OCI-LY3 (cell line): Measurements from ENCODE around the gene OTOS.

ENCODE experiments used
- CTCF ChIP-seq: fragments of 200-600, 300-600 bp; sonication (generic); IDR thresholded peaks from 2 replicates; pipeline ENCODE4 v1.5.1; 2014; ENCODE audit warnings: antibody characterized with exemption, low read length, low read depth
- EZH2phosphoT487 ChIP-seq: fragments of 200-600 bp; shearing (Covaris generic); IDR thresholded peaks from 2 replicates; pipeline ENCODE4 v1.6.1; 2018; ENCODE audit warnings: antibody characterized with exemption, mixed run types, low read depth

- TF ChIP-seq CTCF (no peak), EZH2phosphoT487 (no peak)
Observed at GRCh38 chr2:240157147-240157470, 16.7 kb upstream of the OTOS start.
